ENCODE measurements around the gene LYL1.

Gene LYL1

DNA sequence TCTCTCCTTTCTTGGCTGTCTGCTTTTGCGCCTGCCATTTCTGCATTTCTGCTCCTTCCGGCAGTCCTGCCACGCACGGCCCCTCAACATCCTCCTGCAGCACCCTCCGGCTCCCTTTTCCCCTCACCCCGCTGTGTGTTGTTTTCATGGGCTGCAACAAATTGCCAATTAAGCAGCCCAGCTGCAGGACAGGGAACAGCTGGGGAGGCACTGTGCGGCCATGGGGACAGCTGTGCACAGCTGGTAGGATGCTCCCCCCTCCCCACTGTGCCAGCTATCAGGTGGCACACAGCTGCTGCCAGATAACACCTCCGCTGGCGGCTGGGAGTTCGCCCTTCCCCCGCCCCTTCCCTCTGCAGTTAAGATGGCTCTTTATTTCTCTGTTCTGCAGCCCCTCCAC, 25.4 kb downstream of the LYL1 start:
- DNase-seq (ENCODE audit: low read depth) = no peak
- H3K4me3 ChIP-seq (replicated peaks; ENCODE audit: low read depth, low read length) = no peak overlapping the region
- TF ChIP-seq, protein P1, sequence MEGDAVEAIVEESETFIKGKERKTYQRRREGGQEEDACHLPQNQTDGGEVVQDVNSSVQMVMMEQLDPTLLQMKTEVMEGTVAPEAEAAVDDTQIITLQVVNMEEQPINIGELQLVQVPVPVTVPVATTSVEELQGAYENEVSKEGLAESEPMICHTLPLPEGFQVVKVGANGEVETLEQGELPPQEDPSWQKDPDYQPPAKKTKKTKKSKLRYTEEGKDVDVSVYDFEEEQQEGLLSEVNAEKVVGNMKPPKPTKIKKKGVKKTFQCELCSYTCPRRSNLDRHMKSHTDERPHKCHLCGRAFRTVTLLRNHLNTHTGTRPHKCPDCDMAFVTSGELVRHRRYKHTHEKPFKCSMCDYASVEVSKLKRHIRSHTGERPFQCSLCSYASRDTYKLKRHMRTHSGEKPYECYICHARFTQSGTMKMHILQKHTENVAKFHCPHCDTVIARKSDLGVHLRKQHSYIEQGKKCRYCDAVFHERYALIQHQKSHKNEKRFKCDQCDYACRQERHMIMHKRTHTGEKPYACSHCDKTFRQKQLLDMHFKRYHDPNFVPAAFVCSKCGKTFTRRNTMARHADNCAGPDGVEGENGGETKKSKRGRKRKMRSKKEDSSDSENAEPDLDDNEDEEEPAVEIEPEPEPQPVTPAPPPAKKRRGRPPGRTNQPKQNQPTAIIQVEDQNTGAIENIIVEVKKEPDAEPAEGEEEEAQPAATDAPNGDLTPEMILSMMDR (IDR thresholded peaks at IDR 0.05; ENCODE audit: low read length, missing control alignments) = no peak

DNA sequence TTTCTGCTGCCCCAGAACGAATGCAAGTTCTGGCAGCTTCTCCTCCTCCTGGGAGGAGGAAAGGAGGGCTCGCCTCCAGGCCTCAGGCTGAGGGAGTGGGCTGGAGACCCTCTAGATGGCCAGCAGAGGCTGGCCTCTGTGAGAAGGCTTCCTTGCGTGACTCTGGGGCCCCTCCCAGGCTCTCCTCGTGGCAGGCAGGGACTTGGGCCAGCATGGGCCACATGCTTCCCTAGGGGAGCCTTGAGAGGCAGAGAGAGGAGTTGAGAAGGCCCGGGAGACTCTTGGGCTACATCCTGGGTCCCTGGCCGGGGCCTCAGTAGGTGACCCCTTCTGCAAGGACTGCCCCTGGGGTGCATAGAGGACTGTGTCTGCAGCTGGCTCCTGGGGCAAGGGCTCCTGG, 25.9 kb downstream of the LYL1 start:
- no peak overlapping the region for H3K4me3 ChIP-seq (replicated peaks; ENCODE audit: low read depth, low read length)
- DNase-seq (ENCODE audit: low read depth) = no peak
- TF ChIP-seq, protein P1 (IDR thresholded peaks at IDR 0.05; ENCODE audit: low read length, missing control alignments) = no peak

DNA sequence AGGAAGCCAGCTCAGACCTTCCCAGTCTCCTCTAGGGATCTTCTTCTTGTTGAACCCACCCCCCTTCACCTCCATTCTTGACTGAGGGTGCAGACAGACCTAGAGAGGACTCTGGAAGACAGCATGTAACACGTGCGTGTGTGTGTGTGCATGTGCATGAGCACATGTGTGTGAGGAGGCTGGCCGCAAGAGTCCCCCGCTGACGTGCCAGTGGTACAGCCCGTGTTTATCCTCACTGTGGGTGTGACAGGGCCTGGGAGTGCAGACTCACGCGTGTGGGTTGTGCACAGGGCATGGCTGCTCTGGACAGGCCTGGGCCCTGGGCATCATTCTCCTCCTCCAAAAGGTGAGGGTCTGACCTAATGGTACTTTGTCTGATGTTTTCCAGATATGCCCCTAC, 26.3 kb downstream of the LYL1 start:
- H3K4me3 ChIP-seq (replicated peaks; ENCODE audit: low read depth, low read length) = no peak overlapping the region
- DNase-seq (ENCODE audit: low read depth) = no peak
- TF ChIP-seq, protein P1 (IDR thresholded peaks at IDR 0.05; ENCODE audit: low read length, missing control alignments) = no peak

DNA sequence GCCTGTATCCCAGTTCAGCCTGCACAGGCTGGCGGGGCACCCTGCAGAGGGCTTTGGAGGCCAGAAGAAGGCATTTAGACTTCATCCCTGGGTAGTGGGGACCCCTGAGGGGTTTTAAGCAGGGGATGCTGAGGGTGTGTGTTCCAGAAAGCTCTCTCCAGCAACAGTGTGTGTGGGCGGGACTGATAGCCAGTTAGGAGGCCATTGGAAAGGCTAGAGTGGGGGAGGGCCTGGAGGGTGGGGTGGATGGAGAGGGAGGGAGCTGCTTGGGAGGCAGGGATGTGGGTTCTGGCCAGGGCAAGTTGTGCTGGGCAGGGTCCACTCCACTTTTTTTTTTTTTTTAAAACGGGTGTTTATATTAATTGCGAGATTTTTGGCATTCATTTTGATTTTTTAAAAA, 28.3 kb downstream of the LYL1 start:
- TF ChIP-seq, protein P1 (IDR thresholded peaks at IDR 0.05; ENCODE audit: low read length, missing control alignments) = no peak
- no peak for DNase-seq (ENCODE audit: low read depth)
- H3K4me3 ChIP-seq (replicated peaks; ENCODE audit: low read depth, low read length) = no peak overlapping the region

DNA sequence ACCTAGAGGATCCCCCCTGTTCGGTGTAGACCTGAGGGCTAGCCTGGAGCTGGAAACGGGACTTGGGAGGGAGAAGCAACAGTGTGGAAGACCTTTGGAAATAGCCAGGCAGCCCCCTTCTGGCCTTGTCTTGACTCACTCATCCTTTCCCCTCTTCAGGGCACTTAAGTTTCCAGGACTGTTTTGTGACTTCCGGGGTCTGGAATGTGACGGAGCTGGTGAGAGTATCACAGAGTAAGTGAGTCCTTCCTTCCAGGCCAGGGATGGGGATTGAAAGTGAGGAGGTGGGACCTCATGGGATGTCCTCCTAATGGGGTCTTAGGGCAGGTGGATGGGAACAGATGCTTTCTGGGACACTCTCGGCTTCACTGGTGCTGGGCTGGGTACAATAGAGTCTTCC, 29.4 kb downstream of the LYL1 start:
- DNase-seq (ENCODE audit: low read depth) = no peak
- TF ChIP-seq, protein P1 (IDR thresholded peaks at IDR 0.05; ENCODE audit: low read length, missing control alignments) = no peak
- H3K4me3 ChIP-seq (replicated peaks; ENCODE audit: low read depth, low read length) = no peak overlapping the region

DNA sequence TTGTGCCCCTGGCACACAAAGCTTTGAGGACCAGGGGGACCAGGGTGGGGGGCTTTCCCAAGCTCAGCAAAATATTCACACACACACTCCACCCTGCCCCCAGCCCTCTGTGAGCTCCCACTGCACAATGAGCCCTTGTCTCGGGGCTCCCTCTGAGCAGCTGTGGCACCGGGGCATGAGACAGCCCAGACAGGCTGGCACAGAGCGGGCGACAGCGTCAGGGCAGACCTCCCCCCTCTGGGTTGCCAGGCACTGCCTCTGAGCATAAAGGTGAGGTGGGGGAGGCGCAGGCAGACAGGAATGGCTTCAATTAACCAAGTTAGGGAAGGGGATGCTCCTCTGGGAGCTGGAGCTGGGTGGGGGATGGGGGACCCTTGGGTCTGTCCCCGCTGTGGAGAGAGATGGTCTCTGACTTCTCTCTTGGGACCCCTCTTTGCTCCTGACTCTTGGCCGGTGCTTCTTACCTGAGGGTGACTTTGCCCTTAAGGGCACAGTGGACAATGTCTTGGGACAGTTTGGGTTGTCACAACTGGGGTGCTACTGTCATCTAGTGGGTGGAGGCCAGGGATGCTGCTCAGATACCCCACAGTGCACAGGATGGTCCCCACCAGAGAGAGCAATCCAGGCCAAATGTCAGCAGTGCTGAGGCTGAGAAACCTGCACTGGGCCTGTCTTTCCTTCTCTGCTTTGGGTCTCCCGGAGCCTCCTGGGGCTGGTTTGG, 30.3 kb downstream of the LYL1 start:
- DNase-seq (ENCODE audit: low read depth) = no peak
- TF ChIP-seq, protein P1 (IDR thresholded peaks at IDR 0.05; ENCODE audit: low read length, missing control alignments) = no peak
- H3K4me3 ChIP-seq (replicated peaks; ENCODE audit: low read depth, low read length) = no peak overlapping the region

All from fibroblast of pulmonary artery (primary cell).